Germinal center (tissue), 1 donor: ENCODE data around the gene CTTNBP2NL.
"Not testable (repeated sequence)": the region's sequence is repeated elsewhere in the genome, so short reads cannot be mapped to it uniquely, and the experiment has no call there.

ENCODE experiments used
- DNase-seq: peaks from one replicate; pipeline ENCODE4 v3.0.0; 2012; ENCODE audit warnings: mixed read lengths, low spot score

Gene CTTNBP2NL

GRCh38 chr1:112386731-112387346 is 9.2 kb upstream of the CTTNBP2NL start:
- DNase-seq: no peak

- no peak for DNase-seq
Observed at GRCh38 chr1:112387807-112388206, 8.2 kb upstream of the CTTNBP2NL start.

GRCh38 chr1:112388436-112388835 is 7.6 kb upstream of the CTTNBP2NL start:
- DNase-seq: no peak

GRCh38 chr1:112389689-112390088 is 6.3 kb upstream of the CTTNBP2NL start:
- no peak for DNase-seq

- DNase-seq: not testable (repeated sequence)
Observed at GRCh38 chr1:112390335-112390734, 5.7 kb upstream of the CTTNBP2NL start.

- DNase-seq: peak; percentile 85
Observed at GRCh38 chr1:112390775-112391602, 5.0 kb upstream of the CTTNBP2NL start.

GRCh38 chr1:112391603-112391940 is 4.4 kb upstream of the CTTNBP2NL start:
- no peak for DNase-seq

- DNase-seq: no peak
Observed at GRCh38 chr1:112393631-112393974, 2.4 kb upstream of the CTTNBP2NL start.

- DNase-seq: no peak
Observed at GRCh38 chr1:112394743-112395062, 1.3 kb upstream of the CTTNBP2NL start.

GRCh38 chr1:112395256-112395820 is 676 bp upstream of the CTTNBP2NL start:
- DNase-seq: no peak

GRCh38 chr1:112396653-112397471 is 848 bp downstream of the CTTNBP2NL start:
- no peak for DNase-seq

GRCh38 chr1:112397841-112398240 is 1.8 kb downstream of the CTTNBP2NL start:
- no peak for DNase-seq

GRCh38 chr1:112399456-112399855 is 3.4 kb downstream of the CTTNBP2NL start:
- no peak for DNase-seq

- not testable (repeated sequence) for DNase-seq
Observed at GRCh38 chr1:112400706-112401105, 4.7 kb downstream of the CTTNBP2NL start.

GRCh38 chr1:112402682-112403643 is 6.9 kb downstream of the CTTNBP2NL start:
- DNase-seq: no peak

GRCh38 chr1:112406771-112407170 is 10.8 kb downstream of the CTTNBP2NL start:
- no peak for DNase-seq

GRCh38 chr1:112409414-112409813 is 13.4 kb downstream of the CTTNBP2NL start:
- no peak for DNase-seq

- no peak for DNase-seq
Observed at GRCh38 chr1:112410673-112411072, 14.7 kb downstream of the CTTNBP2NL start.

GRCh38 chr1:112417271-112417670 is 21.3 kb downstream of the CTTNBP2NL start:
- no peak for DNase-seq

- no peak for DNase-seq
Observed at GRCh38 chr1:112418099-112418892, 22.3 kb downstream of the CTTNBP2NL start.

- no peak for DNase-seq
Observed at GRCh38 chr1:112423207-112423606, 27.2 kb downstream of the CTTNBP2NL start.
